ENCODE measurements around the gene PPP2R2D. TPM values are rescaled to one million over a fixed set of nuclear protein-coding genes. Genes with fewer than 3 reads are reported as not detected.

Gene PPP2R2D
- total and polyA plus RNA-seq, 2 donors = 29.3 to 32.3 TPM

GRCh38 chr10:131943021-131943814 lies 42.4 kb downstream of the PPP2R2D start:
- Histone ChIP-seq H3K4me1 (ENCODE audit: control insufficient read depth in 2 of 2, insufficient read depth in 2 of 2, low read length in 2 of 2) (peaks cover 0 to 3% of the 10 kb centered on the region in 2 donors), H3K36me3 (ENCODE audit: control insufficient read depth in 2 of 2, insufficient read depth in 2 of 2, low read length in 1 of 2) (peaks cover 72 to 74% of the 10 kb centered on the region in 2 donors), H3K9me3 (ENCODE audit: control insufficient read depth in 2 of 2, insufficient read depth in 1 of 2, low read length in 1 of 2) (no peaks in the 10 kb centered on the region), H3K27me3 (ENCODE audit: control insufficient read depth in 2 of 2, insufficient read depth in 1 of 2, low read length in 1 of 2) (no peaks in the 10 kb centered on the region), H3K4me3 (ENCODE audit: low read length in 2 of 2) (no peak overlapping the region), H3K27ac (ENCODE audit: low read depth in 1 of 2, low read length in 1 of 2) (no peak overlapping the region)
- DNase-seq (ENCODE audit: low read depth in 6 of 9, low spot score in 9 of 9) = no peak
- WGBS = 96% methylated on average over 11 of the region's 11 CpGs

- Histone ChIP-seq H3K27me3 (ENCODE audit: control insufficient read depth in 2 of 2, insufficient read depth in 1 of 2, low read length in 1 of 2) (no peaks in the 10 kb centered on the region), H3K4me3 (ENCODE audit: low read length in 2 of 2) (no peak overlapping the region), H3K4me1 (ENCODE audit: control insufficient read depth in 2 of 2, insufficient read depth in 2 of 2, low read length in 2 of 2) (peaks cover 0 to 3% of the 10 kb centered on the region in 2 donors), H3K36me3 (ENCODE audit: control insufficient read depth in 2 of 2, insufficient read depth in 2 of 2, low read length in 1 of 2) (peaks cover 78% of the 10 kb centered on the region in 2 donors), H3K9me3 (ENCODE audit: control insufficient read depth in 2 of 2, insufficient read depth in 1 of 2, low read length in 1 of 2) (no peaks in the 10 kb centered on the region), H3K27ac (ENCODE audit: low read depth in 1 of 2, low read length in 1 of 2) (no peak overlapping the region)
- 97% methylated on average over 4 of the region's 4 CpGs for WGBS
- no peak for DNase-seq (ENCODE audit: low read depth in 6 of 9, low spot score in 9 of 9)
These were observed 43.6 kb downstream of the PPP2R2D start for GRCh38 chr10:131944412-131944811.

DNA sequence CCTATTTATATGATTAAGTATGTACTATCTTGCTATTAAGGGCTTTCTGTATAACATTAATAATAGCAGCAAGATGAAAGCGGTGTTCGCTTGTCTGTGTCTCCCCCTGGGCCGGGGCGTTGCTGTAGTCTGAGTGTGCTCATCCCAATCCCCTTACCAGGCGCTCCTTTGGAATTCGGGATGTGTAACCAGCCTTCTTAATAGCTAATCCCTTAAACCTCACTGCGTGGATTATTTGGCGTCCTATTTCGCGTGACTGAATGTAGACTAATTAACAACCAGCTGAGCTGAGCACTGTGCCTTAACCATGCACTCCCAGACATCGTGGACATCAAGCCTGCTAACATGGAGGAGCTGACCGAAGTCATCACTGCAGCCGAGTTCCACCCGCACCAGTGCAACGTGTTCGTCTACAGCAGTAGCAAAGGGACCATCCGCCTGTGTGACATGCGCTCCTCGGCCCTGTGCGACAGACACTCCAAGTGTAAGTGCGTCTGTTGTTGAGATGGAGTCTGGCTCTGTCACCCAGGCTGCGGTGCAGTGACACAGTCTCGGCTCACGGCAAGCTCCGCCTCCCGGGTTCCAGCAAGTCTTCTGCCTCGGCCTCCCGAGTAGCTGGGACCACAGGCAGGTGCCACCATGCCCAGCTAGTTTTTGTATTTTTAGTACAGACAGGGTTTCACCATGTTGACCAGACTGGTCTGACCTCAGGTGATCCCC lies 44.3 kb downstream of the PPP2R2D start:
- Histone ChIP-seq H3K27ac (ENCODE audit: low read depth in 1 of 2, low read length in 1 of 2) (no peak overlapping the region), H3K4me1 (ENCODE audit: control insufficient read depth in 2 of 2, insufficient read depth in 2 of 2, low read length in 2 of 2) (peaks cover 0 to 3% of the 10 kb centered on the region in 2 donors), H3K4me3 (ENCODE audit: low read length in 2 of 2) (no peak overlapping the region), H3K9me3 (ENCODE audit: control insufficient read depth in 2 of 2, insufficient read depth in 1 of 2, low read length in 1 of 2) (no peaks in the 10 kb centered on the region), H3K36me3 (ENCODE audit: control insufficient read depth in 2 of 2, insufficient read depth in 2 of 2, low read length in 1 of 2) (peaks cover 78 to 80% of the 10 kb centered on the region in 2 donors), H3K27me3 (ENCODE audit: control insufficient read depth in 2 of 2, insufficient read depth in 1 of 2, low read length in 1 of 2) (no peaks in the 10 kb centered on the region)
- WGBS = 98% methylated on average over 28 of the region's 28 CpGs
- no peak for DNase-seq (ENCODE audit: low read depth in 6 of 9, low spot score in 9 of 9)

DNA sequence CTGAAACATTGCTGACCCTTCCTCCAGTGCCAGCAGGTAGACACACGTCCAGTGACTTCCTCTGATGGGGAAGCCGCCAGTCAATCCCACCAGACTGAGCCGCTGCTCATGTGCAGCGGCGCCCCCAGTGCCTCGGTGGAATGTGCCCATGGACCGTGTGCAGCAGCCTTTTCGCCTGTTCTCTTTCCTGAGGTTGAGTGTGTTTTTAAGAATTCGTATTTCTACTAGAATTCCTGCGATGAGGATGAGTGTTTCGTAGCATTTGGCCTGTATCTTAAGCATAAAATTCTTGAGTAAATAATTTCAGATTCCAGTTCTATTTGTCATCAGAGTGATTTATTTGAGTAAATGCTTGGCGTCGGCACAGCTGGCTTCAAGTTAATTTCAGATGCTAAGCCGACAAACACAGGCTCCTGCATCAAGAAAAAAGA lies 45.5 kb downstream of the PPP2R2D start:
- 92% methylated on average over 14 of the region's 14 CpGs for WGBS
- Histone ChIP-seq H3K4me3 (ENCODE audit: low read length in 2 of 2) (no peak overlapping the region), H3K4me1 (ENCODE audit: control insufficient read depth in 2 of 2, insufficient read depth in 2 of 2, low read length in 2 of 2) (peaks cover 0 to 3% of the 10 kb centered on the region in 2 donors), H3K9me3 (ENCODE audit: control insufficient read depth in 2 of 2, insufficient read depth in 1 of 2, low read length in 1 of 2) (no peaks in the 10 kb centered on the region), H3K27ac (ENCODE audit: low read depth in 1 of 2, low read length in 1 of 2) (no peak overlapping the region), H3K27me3 (ENCODE audit: control insufficient read depth in 2 of 2, insufficient read depth in 1 of 2, low read length in 1 of 2) (no peaks in the 10 kb centered on the region), H3K36me3 (ENCODE audit: control insufficient read depth in 2 of 2, insufficient read depth in 2 of 2, low read length in 1 of 2) (peaks cover 77 to 80% of the 10 kb centered on the region in 2 donors)
- DNase-seq (ENCODE audit: low read depth in 6 of 9, low spot score in 9 of 9) = no peak

DNA sequence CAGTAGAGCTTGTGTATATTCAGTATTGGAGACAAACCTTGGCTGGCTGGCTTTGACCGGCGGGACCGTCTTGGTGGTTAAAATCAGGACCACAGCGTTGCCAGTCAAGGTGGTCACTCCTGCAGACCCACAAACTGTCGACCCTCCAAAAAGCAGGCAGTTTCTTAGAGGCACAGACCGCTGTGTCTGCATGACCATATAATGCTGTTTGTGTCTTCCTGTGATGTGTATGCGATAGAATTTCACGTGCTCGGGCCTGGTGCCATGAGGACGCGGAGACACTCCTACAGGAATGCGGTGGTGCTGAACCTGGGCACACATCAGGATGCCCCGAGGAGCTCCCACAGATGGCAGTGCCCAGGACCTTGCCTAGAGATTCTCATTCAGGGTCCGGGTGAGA lies 46.1 kb downstream of the PPP2R2D start:
- Histone ChIP-seq H3K27me3 (ENCODE audit: control insufficient read depth in 2 of 2, insufficient read depth in 1 of 2, low read length in 1 of 2) (no peaks in the 10 kb centered on the region), H3K27ac (ENCODE audit: low read depth in 1 of 2, low read length in 1 of 2) (no peak overlapping the region), H3K4me1 (ENCODE audit: control insufficient read depth in 2 of 2, insufficient read depth in 2 of 2, low read length in 2 of 2) (peaks cover 0 to 3% of the 10 kb centered on the region in 2 donors), H3K9me3 (ENCODE audit: control insufficient read depth in 2 of 2, insufficient read depth in 1 of 2, low read length in 1 of 2) (no peaks in the 10 kb centered on the region), H3K36me3 (ENCODE audit: control insufficient read depth in 2 of 2, insufficient read depth in 2 of 2, low read length in 1 of 2) (peaks cover 77 to 80% of the 10 kb centered on the region in 2 donors), H3K4me3 (ENCODE audit: low read length in 2 of 2) (no peak overlapping the region)
- WGBS = 97% methylated on average over 14 of the region's 14 CpGs
- DNase-seq (ENCODE audit: low read depth in 6 of 9, low spot score in 9 of 9) = no peak

GRCh38 chr10:131947631-131948347 lies 47.0 kb downstream of the PPP2R2D start:
- no peak overlapping the region for H3K27ac ChIP-seq (ENCODE audit: low read depth in 1 of 2, low read length in 1 of 2)
- WGBS = 96% methylated on average over 18 of the region's 18 CpGs
- no peaks in the 10 kb centered on the region for H3K9me3 ChIP-seq (ENCODE audit: control insufficient read depth in 2 of 2, insufficient read depth in 1 of 2, low read length in 1 of 2)
- DNase-seq (ENCODE audit: low read depth in 6 of 9, low spot score in 9 of 9) = no peak
- H3K4me1 ChIP-seq (ENCODE audit: control insufficient read depth in 2 of 2, insufficient read depth in 2 of 2, low read length in 2 of 2) = peaks cover 0 to 3% of the 10 kb centered on the region in 2 donors
- H3K36me3 ChIP-seq (ENCODE audit: control insufficient read depth in 2 of 2, insufficient read depth in 2 of 2, low read length in 1 of 2) = peaks cover 75 to 81% of the 10 kb centered on the region in 2 donors
- H3K4me3 ChIP-seq (ENCODE audit: low read length in 2 of 2) = no peak overlapping the region
- H3K27me3 ChIP-seq (ENCODE audit: control insufficient read depth in 2 of 2, insufficient read depth in 1 of 2, low read length in 1 of 2) = no peaks in the 10 kb centered on the region

- WGBS = 99% methylated on average over 6 of the region's 6 CpGs
- Histone ChIP-seq H3K4me3 (ENCODE audit: low read length in 2 of 2) (no peak overlapping the region), H3K9me3 (ENCODE audit: control insufficient read depth in 2 of 2, insufficient read depth in 1 of 2, low read length in 1 of 2) (no peaks in the 10 kb centered on the region), H3K27me3 (ENCODE audit: control insufficient read depth in 2 of 2, insufficient read depth in 1 of 2, low read length in 1 of 2) (no peaks in the 10 kb centered on the region), H3K27ac (ENCODE audit: low read depth in 1 of 2, low read length in 1 of 2) (no peak overlapping the region), H3K4me1 (ENCODE audit: control insufficient read depth in 2 of 2, insufficient read depth in 2 of 2, low read length in 2 of 2) (no peaks in the 10 kb centered on the region), H3K36me3 (ENCODE audit: control insufficient read depth in 2 of 2, insufficient read depth in 2 of 2, low read length in 1 of 2) (peaks cover 70 to 81% of the 10 kb centered on the region in 2 donors)
- no peak for DNase-seq (ENCODE audit: low read depth in 6 of 9, low spot score in 9 of 9)
These were observed 47.7 kb downstream of the PPP2R2D start for GRCh38 chr10:131948501-131948900.

DNA sequence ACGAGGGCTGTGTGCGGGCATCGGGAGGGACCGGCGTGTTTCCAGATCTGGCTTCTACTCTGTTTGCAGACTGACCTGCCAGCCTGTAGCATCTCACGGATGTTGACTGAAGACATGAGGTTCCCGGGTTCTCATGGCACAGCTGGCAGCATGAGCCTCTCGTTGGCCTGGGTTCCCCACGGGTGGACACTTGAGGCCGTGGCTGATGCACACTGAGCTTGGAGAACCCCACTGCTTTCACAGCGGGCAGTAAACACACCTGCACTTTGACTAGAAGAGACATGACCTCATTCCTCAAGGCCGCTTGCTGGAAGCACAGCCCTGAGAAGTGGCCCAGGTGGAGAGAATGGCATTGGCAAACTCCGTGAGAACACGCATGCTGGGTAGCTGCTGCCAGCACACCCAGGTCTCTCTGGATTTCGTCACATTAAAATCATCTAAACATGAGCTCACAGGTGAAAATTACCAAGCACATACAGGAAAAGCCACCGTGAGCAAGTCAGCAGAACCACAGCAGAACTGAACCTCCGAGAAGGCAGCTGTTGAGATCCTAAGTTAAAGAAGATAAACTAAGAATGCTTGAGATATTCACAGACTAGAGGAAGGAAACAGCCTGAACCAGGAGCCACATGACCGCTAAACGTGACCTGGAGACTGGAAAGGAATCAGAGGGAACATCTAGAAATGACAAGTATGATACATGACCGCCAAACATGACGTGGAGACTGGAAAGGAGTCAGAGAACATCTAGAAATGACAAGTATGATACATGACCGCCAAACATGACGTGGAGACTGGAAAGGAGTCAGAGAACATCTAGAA lies 48.4 kb downstream of the PPP2R2D start:
- no peak for DNase-seq (ENCODE audit: low read depth in 6 of 9, low spot score in 9 of 9)
- peaks cover 71 to 79% of the 10 kb centered on the region in 2 donors for H3K36me3 ChIP-seq (ENCODE audit: control insufficient read depth in 2 of 2, insufficient read depth in 2 of 2, low read length in 1 of 2)

More for the DNA sequence above, 48.4 kb downstream of the PPP2R2D start:
- Histone ChIP-seq H3K27ac (ENCODE audit: low read depth in 1 of 2, low read length in 1 of 2) (no peak overlapping the region), H3K4me3 (ENCODE audit: low read length in 2 of 2) (no peak overlapping the region), H3K4me1 (ENCODE audit: control insufficient read depth in 2 of 2, insufficient read depth in 2 of 2, low read length in 2 of 2) (no peaks in the 10 kb centered on the region), H3K9me3 (ENCODE audit: control insufficient read depth in 2 of 2, insufficient read depth in 1 of 2, low read length in 1 of 2) (no peaks in the 10 kb centered on the region), H3K27me3 (ENCODE audit: control insufficient read depth in 2 of 2, insufficient read depth in 1 of 2, low read length in 1 of 2) (no peaks in the 10 kb centered on the region)
- 95% methylated on average over 21 of the region's 23 CpGs for WGBS

Measured in thymus (tissue), 11 donors.